Measurements from ENCODE around the gene MT1X. TPM values are rescaled to one million over a fixed set of nuclear protein-coding genes. Genes with fewer than 3 reads are reported as not detected.

Gene MT1X
- polyA plus RNA-seq, 1 donor (not counting 4 experiments of a cell fraction or from before 2014, with no cell fraction given), result 58.3 TPM

GRCh38 chr16:56649820-56650219 is 32.5 kb upstream of the MT1X start:
- dilution Hi-C loops (cut with MboI; ENCODE audit: extremely low pct_ligation_motif_present, low sequenced_read_pairs), result no loop called here

GRCh38 chr16:56651586-56651985 is 30.7 kb upstream of the MT1X start, which contains the start of gene MT1B:
Gene MT1B (plus strand): TSS chr16:56651886. CDS start chr16:56651954, 68 bp downstream.
- Histone ChIP-seq H3K9ac (ENCODE audit: control insufficient read depth, extremely low read depth, insufficient read depth, low read length) (no peak within 1 kb of the TSS), H4K20me1 (ENCODE audit: control insufficient read depth, extremely low read depth, insufficient read depth, low read length) (no peaks in the 10 kb centered on the region), H3K79me2 (ENCODE audit: control insufficient read depth, insufficient read depth, low read length) (no peaks in the 10 kb centered on the region), H3K4me3 (ENCODE audit: control insufficient read depth in 2 of 3, extremely low read depth in 1 of 3, insufficient read depth in 2 of 3, low read depth in 1 of 3, low read length in 3 of 3) (no peak within 1 kb of the TSS), H3K9me1 (ENCODE audit: control insufficient read depth, extremely low read depth, insufficient read depth, low read length) (no peaks in the 10 kb centered on the region), H3K4me2 (ENCODE audit: control insufficient read depth, extremely low read depth, insufficient read depth, low read depth, low read length) (no peak within 1 kb of the TSS), H3K4me1 (ENCODE audit: control insufficient read depth, extremely low read depth, insufficient read depth, low read length) (peaks cover 14% of the 10 kb centered on the region), H3K36me3 (ENCODE audit: control insufficient read depth in 2 of 2, extremely low read depth in 1 of 2, insufficient read depth in 2 of 2, low read length in 2 of 2) (no peaks in the 10 kb centered on the region), H3K9me3 (ENCODE audit: control insufficient read depth, low read depth, low read length) (no peaks in the 10 kb centered on the region), H2AFZ (ENCODE audit: control insufficient read depth, low read length) (no peak within 1 kb of the TSS), H3K27ac (ENCODE audit: control insufficient read depth, insufficient read depth, low read length) (no peak within 1 kb of the TSS), H3K27me3 (ENCODE audit: control insufficient read depth, extremely low read depth, insufficient read depth, low read length) (peaks cover 5% of the 10 kb centered on the region)
- FAIRE-seq (no peak), DNase-seq (ENCODE audit: low read depth, low spot score) (no peak)
- dilution Hi-C loops (cut with MboI; ENCODE audit: extremely low pct_ligation_motif_present, low sequenced_read_pairs), result no loop called here
- TF ChIP-seq EZH2 (IDR thresholded peaks at IDR 0.05; ENCODE audit: low read length) (no peak), CTCF (optimal IDR thresholded peaks at IDR 0.05 in 1 of 3, IDR thresholded peaks at IDR 0.05 in 1 of 3, conservative IDR thresholded peaks at IDR 0.05 in 1 of 3; ENCODE audit: extremely low read depth in 1 of 3, insufficient read depth in 2 of 3, low read length in 3 of 3) (no peak)

More at GRCh38 chr16:56649820-56650219, 32.5 kb upstream of the MT1X start:
- FAIRE-seq, result peak; percentile 84
- H4K20me1 ChIP-seq (ENCODE audit: control insufficient read depth, extremely low read depth, insufficient read depth, low read length), result no peaks in the 10 kb centered on the region
- H3K27me3 ChIP-seq (ENCODE audit: control insufficient read depth, extremely low read depth, insufficient read depth, low read length), result peaks cover 5% of the 10 kb centered on the region
- DNase-seq (ENCODE audit: low read depth, low spot score), result no peak
- H3K36me3 ChIP-seq (ENCODE audit: control insufficient read depth in 2 of 2, extremely low read depth in 1 of 2, insufficient read depth in 2 of 2, low read length in 2 of 2), result no peaks in the 10 kb centered on the region
- H3K9ac ChIP-seq (ENCODE audit: control insufficient read depth, extremely low read depth, insufficient read depth, low read length), result no peak overlapping the region
- peaks cover 14% of the 10 kb centered on the region for H3K4me1 ChIP-seq (ENCODE audit: control insufficient read depth, extremely low read depth, insufficient read depth, low read length)
- peak overlapping the region; percentile 6 for H3K4me2 ChIP-seq (ENCODE audit: control insufficient read depth, extremely low read depth, insufficient read depth, low read depth, low read length)
- H3K79me2 ChIP-seq (ENCODE audit: control insufficient read depth, insufficient read depth, low read length), result no peaks in the 10 kb centered on the region
- TF ChIP-seq EZH2 (IDR thresholded peaks at IDR 0.05; ENCODE audit: low read length), result no peak
- no peak for TF ChIP-seq CTCF (optimal IDR thresholded peaks at IDR 0.05 in 1 of 3, IDR thresholded peaks at IDR 0.05 in 1 of 3, conservative IDR thresholded peaks at IDR 0.05 in 1 of 3; ENCODE audit: extremely low read depth in 1 of 3, insufficient read depth in 2 of 3, low read length in 3 of 3)
- no peak overlapping the region for H2AFZ ChIP-seq (ENCODE audit: control insufficient read depth, low read length)
- H3K27ac ChIP-seq (ENCODE audit: control insufficient read depth, insufficient read depth, low read length), result no peak overlapping the region
- H3K4me3 ChIP-seq (ENCODE audit: control insufficient read depth in 2 of 3, extremely low read depth in 1 of 3, insufficient read depth in 2 of 3, low read depth in 1 of 3, low read length in 3 of 3), result no peak overlapping the region
- no peaks in the 10 kb centered on the region for H3K9me3 ChIP-seq (ENCODE audit: control insufficient read depth, low read depth, low read length)
- H3K9me1 ChIP-seq (ENCODE audit: control insufficient read depth, extremely low read depth, insufficient read depth, low read length), result no peaks in the 10 kb centered on the region
